NT2/D1 (cell line): ENCODE measurements around the gene CNIH1.

ENCODE experiments used
- SUZ12 ChIP-seq: IDR thresholded peaks from 2 replicates; pipeline ENCODE4 v1.6.1; 2011; ENCODE audit not compliant: insufficient read length, insufficient read depth; ENCODE audit errors: extremely low read depth
- YY1 ChIP-seq: IDR thresholded peaks from 2 replicates; pipeline ENCODE4 v1.6.1; 2011; ENCODE audit not compliant: insufficient read length, insufficient read depth
- ZNF274 ChIP-seq: IDR thresholded peaks from 2 replicates; pipeline ENCODE4 v1.6.1; 2011; ENCODE audit warnings: mild to moderate bottlenecking, low read depth, low read length

DNA sequence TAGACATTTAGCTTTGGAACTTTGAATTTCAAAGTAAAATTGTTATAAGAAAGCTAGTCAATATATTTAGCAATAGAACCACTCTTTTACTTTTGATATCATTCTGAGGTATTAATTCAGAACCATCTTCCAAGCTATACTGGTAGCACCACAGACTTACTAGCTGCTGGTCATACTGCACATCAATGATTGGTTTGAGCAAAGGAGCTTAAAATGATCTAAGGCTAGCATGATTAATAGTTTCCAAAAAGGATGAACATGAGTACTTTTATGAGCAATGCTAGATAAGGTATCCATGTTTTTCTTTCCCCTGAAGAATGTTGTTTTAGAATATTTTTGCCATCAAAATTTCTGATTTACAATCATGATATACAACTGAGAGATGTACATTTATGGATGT, 17.2 kb downstream of the CNIH1 start:
- no peak for TF ChIP-seq ZNF274
- TF ChIP-seq YY1 = no peak
- TF ChIP-seq SUZ12 = no peak
